HCEC 1CT (cell line): ENCODE measurements around the gene CTBP2.

Source experiments
- DNase-seq: peaks from one replicate; pipeline ENCODE4 v3.0.0-alpha.2; 2017

CTBP2 gene

DNA sequence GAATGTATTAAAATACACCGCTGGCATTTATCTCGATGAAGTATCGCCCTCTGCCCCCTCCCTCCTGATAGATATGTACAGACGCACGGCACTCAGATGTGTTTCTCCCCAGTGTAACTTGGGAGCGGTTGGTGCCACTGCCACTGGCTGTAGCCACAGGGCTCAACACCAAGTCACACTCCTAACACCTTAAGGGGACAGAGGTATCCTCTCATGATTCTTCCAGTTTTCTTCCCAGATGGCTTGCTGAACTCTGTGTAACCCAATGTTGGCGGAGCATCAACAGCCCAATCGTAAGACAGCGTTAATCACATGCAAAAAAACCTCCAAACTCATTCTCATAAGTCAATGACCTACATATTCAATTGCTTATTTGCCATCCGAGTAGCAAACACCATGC lies 35.5 kb downstream of the CTBP2 start:
- DNase-seq: no peak

DNA sequence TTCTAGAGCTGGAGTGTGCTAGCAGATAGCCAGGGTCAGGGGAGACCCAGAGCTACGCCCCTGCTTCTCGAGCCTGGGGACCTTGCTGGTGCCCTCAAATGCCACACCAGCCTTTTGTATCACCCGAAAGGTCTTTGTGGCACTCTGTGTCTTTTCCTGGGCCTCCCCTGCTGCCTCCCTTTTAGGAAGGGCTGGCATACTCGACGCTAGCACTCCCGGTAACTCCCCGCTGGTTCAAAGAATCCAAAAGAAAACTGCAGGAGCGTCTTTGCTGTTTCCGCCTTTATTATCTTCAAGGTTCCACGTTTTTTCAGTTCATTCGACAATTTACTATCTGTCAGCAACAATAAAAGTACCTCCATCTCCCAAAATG lies 36.3 kb downstream of the CTBP2 start:
- DNase-seq: no peak

DNA sequence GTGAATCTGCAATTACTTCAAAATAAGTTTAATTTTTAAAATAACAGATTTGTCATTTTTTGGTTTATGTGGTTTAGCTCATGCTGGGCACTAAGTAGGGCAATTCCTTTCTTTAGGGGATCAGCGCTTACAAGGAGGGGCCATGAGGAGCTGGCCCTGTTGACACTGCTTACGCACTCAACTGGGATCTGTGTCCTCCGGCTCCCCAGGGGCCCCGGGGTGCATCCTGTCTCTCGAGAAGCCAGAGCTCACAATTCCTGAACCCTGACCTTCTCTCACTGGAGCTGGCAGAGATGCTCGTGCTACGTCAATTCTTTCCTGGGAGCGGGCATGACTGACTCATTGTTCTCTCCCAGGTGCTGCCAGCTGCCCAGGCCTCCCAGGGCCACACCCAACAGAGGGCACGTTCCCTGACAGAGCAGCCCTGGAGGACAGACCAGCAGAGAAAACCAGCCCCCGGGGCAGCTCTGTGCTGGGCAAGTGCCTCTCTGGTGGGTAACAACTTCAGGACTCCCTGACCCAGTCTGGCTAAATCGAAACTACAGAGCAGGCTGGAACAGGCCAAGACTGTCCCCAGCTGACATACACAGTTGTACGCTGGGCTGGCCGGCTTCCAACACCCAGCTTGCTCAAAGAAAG lies 36.8 kb downstream of the CTBP2 start:
- DNase-seq: peak; percentile 89

DNA sequence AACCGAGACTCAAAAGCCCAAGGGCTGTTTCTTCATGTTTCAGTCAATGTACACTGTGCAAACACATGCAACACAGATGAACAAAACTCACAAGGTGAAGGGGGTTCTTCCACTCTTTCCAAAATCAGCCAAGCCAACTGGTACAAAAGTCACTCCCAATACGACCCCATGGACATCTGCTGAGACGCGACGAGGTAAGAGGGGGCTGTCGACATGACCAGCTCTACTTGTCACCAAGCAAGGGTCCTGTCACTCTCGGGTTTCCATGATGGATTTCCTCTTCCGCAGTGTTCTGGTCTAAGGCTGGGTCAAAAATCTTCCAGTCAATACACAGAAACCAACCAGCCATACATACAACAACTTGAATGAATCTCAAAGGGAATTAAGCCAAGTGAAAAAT lies 37.8 kb downstream of the CTBP2 start:
- no peak for DNase-seq

DNA sequence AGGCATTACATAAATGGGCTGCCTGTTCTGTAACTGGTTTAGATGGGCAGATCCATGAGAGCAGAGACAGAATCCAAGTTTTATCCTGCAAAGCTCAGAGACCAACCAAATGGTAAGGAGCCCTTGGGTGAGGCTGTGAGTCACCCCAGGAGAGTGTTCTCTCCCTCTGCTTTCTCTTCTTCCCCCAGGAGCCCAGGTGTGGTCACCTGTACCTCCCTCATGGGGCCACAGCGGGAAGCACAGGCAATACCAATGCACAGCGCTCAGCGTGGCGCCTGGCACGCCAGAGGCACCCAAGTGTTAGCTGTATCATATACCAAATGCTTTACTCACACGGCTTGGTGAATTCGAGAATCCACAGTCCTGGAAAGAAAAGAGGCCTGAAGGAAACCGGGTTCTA lies 39.4 kb downstream of the CTBP2 start:
- no peak for DNase-seq

DNA sequence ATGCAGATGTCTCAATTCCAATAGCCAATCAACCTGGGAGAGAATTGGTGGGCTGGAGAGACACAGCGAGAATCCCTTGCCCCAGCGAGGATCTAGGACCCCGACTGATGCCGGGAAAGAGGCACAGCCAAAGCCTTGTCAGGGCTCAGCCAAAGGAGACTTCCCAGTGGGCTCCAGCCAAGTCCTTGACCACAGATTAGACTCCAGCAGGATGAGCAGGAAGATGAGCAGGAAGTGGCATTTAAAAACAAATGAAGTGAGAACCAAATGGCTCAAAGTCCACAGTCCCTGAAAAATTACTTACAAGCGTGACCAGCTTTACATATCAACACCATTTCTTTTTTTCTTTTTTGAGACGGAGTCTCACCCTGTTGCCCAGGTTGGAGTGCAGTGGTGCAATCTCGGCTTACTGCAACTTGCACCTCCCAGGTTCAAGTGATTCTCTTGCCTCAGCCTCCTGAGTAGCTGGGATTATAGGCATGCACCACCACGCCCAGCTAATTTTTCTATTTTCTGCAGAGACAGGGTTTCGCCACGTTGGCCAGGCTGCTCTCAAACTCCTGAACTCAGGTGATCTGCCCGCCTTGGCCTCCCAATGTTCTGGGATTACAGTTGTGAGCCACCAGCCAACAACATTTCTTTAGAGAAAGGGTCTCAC lies 40.2 kb downstream of the CTBP2 start:
- peak; percentile 17 for DNase-seq

DNA sequence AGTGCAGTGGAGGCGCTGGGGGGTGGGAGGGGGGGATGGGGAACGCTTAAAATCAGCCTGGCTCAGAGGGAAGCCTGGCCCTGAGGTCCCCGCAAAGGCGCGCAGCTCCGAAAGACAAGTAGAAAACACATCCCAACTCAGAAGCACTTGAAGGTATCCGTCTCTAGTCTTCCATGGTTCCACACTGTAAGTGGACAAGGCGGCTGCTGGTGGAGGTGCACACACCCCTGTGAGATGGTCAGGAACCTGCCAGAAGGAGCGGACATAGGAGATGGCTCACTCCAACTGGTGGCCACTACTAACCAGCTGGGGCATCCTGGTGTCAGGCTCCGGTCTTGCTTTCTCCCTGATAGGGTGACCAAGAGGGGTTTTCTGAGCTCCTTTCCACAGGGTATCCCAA lies 41.7 kb downstream of the CTBP2 start:
- no peak for DNase-seq

DNA sequence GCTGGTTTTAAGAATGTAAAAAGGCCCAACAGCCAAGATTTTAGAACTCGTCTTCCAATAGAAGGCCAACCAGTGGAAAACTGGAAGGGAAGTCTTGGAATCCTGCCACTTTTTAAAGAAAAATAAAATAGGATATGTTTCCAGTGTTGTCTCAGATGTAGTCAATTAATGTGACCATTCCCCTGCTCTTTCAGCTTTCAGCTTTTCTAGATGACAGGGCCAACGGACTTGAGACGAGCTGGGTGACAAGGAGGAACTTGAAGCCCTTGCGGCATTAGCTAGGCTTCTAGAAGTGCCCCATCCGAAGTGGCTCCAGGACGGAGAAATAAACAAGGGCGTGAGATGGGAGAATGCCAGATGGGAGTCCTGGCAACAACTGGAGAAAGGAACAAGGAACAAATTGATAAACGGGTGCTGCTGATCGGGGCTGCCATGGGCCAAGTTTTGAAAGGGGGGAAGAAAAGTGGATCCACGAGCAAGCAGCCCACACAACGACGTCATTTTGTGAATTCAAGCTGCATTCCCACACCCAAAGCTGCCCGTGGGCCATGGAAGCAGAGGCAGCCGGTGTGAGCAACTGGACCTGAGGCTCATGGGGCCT lies 42.3 kb downstream of the CTBP2 start:
- no peak for DNase-seq

DNA sequence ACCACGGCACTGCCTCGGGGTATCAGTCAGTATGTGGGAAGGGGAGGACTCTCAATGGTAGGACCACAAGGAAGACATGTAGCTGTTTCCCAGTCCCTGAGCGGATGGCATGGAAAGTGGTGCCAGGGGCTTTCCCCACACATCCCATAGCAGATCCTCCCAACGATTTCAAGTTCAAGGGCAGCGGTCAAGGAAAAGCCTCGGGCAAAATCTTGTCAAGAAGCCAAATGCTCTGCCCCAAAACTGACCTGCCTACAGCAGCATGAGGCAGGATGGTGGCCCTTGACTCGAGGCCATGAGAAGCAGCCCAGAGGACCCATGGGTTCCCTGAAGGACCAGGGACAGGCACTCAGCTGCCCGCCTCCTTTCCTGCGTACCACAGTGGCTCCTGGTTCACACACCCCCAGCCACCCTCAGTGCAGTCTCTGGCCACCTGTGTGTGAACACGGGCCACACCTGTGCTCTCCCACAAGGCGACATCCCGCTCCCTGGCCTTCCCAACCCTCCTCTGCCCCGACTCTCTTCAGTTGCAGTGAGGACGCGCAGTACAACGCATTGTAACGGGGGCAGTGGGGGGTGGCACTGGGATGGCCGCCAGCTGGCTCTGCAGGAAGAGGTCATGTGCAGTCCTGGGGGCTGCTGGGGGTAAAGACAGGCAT lies 43.6 kb downstream of the CTBP2 start:
- DNase-seq: no peak

DNA sequence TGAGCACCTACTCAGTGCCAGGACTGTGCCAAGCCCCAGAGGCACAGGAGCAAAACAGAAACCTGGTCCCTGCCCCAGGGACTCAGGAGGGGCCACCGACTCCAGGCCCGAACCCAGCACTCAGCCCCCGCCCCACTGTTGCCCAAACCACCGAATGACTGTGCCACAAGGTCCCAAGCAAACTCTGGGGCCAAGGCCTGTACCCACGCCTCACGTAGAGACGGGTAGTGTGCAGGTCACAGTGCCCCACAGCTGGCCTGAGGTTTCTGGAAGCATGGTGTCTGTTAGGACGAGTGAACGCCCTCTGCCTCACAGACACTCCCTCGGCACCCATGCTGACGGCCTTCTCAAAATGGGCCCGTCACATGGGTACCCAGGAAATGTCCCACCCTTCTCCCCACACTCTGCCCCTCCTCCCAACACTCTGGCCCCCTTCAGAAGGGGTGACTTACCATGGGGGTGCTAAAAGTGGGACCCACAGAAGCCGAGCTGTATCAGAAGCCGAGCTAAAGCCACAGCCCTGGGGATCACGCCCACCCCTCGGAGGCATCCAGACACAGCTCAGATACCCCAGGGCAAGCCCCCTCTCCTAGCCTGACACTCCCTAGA lies 44.2 kb downstream of the CTBP2 start:
- DNase-seq: no peak

DNA sequence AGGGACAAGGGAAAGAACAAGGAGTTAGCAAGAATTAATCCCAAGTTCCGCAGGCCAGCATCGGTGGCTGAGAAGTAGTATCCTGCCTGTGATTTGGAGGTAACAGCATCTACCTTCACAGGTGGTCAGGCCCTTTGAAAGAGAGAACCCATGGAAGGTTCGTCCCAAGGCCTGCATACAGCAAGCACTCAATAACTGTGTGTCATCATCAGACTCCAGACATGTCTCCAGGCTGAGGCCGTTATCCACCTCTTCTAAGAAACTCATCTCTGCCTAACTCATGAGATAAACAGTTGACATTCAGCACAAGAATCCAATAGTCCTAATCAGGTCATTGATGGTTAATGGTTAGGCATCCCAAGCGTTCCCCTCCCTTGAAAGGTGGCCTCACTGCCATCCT lies 45.0 kb downstream of the CTBP2 start:
- no peak for DNase-seq

DNA sequence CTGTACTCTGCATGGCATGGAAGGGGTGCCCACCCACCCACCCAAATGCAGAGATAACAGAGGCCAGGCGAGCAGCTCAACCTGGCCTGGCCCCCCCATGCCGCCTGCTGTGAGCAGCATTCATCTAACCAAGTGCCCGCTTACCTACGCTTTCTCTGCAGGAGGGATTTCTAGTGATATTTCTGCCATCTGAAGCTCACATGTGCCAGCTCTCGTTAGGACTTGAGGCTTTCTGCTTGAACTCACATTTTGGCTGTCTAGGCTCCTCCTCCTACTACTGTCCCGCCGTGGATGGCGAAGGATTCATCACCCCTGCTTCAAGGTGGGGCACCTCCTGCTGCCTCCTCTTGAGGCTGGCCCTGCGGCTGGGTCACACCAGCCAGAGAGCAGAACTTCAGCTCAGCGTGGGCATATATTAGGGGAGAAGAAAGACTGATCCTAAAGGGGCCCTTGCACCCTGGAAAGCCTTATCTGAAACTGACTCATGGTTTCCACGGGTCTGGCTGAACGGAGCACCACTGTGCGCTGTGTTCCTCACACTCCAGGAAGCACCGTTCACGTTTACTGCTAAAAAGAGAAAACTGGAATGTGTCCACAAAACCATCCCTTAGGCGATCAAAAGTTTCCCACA lies 45.5 kb downstream of the CTBP2 start:
- no peak for DNase-seq

DNA sequence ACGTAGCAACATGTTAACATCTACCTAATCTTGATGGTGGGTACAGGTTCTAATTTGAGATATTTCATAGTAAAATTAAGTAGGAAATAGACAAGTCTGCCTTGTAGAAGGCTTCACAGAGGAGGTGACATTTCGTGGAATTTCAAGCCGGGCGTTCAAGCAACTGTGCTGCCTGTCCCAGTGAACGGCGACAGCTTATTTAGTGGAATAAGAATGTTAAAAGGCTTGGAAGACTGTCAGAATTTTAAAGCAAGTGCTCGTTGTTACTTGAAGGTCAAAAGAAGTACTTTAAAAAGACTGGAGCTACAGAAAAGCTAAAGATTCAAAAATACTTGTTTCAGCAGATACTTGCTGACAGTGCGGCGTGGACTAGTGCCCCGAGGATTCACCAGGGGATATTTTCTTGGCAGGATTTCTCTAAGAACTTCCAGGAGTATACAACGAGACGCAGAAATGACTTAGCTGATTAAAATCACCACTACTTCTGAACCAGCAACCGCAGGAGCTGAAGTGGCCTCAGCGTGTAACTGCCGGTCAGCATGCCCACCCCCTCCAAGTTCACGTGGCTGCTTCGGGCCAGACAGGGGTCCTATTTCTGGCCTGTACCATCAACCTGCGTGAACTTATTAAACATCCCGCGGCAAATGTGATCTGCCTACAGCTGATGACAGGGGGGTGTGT lies 46.5 kb downstream of the CTBP2 start:
- DNase-seq: no peak

DNA sequence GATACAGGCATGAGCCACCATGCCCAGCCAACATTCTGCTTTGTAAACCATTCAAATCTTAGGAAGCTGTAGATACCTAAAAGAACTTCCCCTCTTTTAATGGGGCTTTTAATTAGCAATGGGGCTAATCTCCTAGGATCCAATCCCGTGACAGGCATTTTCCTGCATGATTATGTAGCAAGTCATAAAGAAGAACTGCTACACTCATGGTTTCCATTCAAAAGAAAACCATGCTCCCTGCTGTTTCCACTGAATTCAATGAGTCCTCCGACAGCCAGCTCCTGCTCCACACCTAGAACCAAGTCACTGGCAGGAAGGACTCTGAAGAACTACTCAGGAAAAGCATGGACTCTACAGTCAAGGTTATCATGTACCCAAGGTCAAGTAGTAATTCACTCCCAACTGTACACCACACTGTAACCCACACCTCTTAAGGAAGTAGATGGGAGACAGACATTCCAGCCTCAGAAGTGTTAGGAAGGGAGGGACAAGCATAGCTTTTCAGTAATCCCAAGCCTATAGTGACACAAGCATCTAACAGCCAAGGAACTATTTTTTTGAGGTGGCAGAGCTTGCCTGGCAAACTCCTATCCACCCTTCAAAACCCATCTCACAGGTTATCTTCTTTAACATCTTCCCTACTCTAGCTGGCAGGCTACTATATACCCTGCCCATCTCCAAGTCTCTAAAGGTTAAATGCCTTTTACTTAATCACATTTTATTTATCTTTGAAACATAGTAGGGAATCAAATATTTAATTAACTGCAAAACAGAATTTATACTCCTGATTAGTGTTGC lies 47.5 kb downstream of the CTBP2 start:
- no peak for DNase-seq

DNA sequence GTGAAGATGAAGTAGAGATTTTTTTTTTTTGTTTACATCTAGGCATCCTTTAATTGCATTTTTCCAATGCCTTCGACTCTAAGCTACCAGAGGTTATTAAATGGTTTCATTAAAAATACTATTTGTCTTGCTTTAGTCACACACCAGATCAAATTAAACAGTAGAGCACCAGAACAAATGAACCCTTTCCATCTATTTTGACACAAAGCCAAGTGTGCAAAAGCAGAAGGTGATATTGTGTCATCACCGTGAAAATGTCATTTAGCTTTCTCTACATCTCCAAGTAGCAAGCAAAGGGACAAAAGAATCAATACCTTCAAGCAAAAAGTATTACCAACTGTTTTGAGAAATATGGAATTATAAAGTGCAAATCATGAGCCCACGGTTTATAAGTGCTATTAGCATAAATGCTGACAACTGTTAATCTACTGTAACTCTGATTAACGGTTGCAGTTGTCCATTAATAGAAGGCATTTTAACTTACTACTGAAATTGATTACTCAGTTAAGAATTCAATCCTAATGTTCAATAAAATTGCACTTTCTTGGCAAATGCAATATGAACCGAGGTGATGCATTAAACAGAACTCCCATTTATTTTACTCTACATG lies 49.1 kb downstream of the CTBP2 start:
- no peak for DNase-seq

DNA sequence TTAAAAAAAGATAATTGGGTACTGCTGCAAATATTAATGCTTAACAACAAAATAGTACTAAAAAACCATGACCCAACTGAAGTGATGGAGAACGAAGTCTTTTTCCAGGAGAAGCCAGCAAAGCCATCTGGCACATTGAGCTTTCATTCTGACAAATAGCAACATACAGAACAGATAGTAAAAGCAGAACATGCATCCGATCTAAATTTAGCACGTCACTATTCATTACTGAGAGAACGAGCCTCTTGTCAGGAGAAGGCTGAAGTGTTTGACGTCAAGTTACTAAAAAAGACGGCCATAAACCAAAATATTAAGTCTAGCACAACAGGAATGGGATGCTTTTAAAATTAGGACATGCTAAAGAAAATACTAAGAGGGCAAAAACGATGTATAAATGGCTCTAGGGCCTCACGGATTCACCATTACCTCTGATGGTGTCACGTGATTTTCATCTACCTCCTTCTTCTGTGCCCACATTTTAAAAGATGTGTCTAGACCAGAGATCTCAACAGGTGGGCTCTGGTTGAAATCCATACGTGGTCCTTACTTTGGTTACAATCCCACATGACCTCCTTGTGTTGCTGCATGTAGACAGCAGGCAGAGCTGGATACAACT lies 52.3 kb downstream of the CTBP2 start:
- no peak for DNase-seq

DNA sequence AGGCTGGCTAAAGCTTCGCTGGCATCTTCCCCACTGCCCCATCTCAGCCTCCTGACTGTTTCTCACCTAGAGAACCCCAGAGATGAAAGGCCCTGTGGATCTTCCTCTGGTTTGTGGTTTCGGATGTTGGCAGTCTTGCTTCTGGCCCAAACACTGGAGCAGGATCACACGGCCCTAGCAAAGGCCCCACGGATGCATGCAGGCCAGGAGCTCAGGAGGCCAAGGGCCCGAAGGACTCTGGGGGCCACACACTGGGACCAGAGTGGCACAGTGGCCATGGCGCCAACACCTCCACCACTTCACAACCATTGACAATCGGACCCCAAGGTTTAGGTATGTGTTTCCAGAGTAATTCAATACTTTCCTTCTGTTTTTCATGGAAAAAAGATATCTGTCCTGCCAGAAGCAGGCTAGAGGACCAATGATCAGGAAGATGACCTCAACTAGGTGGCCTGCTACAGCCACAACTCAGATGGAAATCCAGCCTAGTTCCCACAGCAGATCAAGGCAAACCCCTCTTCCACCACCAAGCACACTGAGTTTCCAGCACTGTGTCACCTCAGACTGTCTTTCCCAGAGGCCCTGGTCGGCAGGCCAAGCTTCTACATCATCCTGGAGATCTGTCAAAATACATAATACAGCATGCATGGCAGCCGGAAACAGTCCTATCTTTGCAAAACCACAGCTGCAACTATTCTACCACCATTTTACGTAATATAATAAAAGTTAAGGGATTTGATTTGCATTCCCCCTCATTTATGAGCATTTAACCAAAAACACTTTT lies 53.0 kb downstream of the CTBP2 start:
- no peak for DNase-seq

DNA sequence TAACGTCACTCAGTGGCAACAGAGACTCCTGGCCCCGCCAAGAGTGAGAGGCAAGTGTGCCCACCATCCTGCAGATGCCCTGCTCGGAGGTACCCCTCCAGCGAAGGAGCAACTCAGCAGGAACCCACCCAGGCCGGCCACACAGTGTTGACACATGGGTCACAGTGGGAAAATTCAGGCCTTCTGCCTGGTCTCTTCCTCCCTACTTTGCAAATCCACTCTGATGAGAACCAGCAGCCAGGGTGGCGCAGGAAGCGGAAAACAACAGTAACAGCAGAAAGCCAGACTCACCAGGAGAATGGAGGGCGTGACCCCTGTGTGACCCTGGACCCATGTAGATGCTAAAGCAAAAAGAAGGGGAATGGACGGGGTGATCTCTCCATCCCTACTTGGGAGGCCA lies 53.8 kb downstream of the CTBP2 start:
- no peak for DNase-seq

DNA sequence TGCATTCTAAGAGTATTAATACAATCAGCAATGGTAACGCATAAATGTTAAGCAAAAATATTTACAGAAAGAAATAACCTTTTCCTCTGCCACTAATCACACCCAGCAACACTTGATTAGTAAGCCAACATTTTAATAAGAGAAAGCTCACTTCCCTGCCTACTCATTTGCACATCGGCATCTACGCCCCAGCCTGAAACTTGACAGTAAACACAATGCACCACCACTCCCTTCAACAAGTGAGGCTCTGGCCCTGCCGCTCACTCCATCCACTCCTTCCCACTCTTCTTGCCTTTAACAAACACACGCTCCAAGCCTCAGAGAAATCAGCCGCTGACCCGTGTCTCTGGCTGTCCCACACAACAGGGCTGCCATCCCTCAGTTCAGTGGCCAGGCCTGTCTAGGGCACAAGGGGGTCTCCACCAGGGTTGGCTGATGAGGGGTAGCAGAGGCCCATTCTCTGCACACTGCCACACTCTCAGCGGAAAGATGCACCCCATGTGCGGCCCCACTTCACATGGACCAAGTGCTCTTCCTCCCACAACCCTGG lies 54.6 kb downstream of the CTBP2 start:
- no peak for DNase-seq

DNA sequence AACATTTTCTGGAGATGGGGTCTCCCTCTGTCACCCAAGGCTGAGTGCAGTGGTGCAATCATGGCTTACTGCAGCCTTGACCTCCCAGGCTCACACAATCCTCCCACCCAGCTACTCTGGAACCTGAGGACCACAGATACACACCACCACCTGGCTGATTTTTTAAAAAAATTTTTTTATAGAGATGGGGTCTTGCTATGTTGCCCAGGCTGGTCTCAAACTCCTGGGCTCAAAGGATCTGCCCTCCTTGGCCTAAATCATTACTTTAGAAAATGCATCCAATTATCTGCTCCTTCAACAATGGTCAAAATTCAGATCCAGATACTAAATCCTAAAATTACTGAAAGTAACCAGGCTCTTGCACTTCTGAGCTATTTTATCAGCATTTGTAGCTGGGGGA lies 55.2 kb downstream of the CTBP2 start:
- no peak for DNase-seq
